ENCODE results near the gene GDF7. TPM values are rescaled to one million over a fixed set of nuclear protein-coding genes. Genes with fewer than 3 reads are reported as not detected.

GDF7 gene
- total RNA-seq, 1 experiment from 2014 or later: 0.04 TPM

DNA sequence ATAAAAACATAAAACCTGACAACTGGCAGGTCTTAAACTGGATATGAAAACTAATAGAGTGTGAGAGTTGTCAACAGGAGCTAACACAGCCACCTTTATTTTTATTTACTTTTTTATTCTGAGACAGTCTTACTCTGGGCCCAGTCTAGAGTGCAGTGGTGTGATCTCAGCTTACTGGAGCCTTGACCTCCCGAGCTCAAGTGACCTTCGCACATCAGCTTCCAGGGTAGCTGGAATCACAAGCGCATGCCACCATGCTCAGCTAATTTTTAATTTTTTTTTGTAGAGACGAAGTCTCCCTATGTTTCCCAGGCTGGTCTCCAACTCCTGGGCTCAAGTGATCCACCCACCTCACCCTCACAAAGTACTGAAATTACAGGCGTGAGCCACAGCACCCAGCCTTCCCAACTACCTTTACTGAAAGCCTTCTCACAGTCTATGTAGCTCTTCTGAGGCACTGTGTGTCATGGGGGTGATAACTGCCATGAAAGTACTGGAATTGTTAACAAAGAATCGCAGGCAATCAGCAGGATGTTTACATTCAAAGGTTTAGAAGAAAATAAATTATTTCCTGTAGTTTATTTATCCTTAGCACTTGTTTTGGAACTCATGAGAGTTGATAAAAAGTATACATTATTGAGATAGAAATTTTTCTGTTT, 24.3 kb downstream of the GDF7 start:
- no peaks in the 10 kb centered on the region for H3K4me1 ChIP-seq (ENCODE audit: insufficient read depth, low read length)
- H2AFZ ChIP-seq (ENCODE audit: low read length): no peak overlapping the region
- H2BK5ac ChIP-seq (ENCODE audit: insufficient read length, low read length): no peak overlapping the region
- no peak overlapping the region for H3K14ac ChIP-seq (ENCODE audit: insufficient read depth, low read length)
- no peak overlapping the region for H3T11ph ChIP-seq (ENCODE audit: low read length)
- no peaks in the 10 kb centered on the region for H3K79me2 ChIP-seq (ENCODE audit: insufficient read depth, low read length)
- H2BK20ac ChIP-seq (ENCODE audit: low read depth, low read length, poor library complexity, severe bottlenecking): no peak overlapping the region
- H3K9ac ChIP-seq (ENCODE audit: extremely low read depth, insufficient read length, low read length): no peak overlapping the region
- H3K9me3 Mint-ChIP-seq: no peaks in the 10 kb centered on the region
- no peaks in the 10 kb centered on the region for H3K27me3 Mint-ChIP-seq (ENCODE audit: low read depth)
- H3K23ac ChIP-seq (ENCODE audit: insufficient read length, low read depth, low read length): no peak overlapping the region
- no peak overlapping the region for H2BK15ac ChIP-seq (ENCODE audit: low read depth, low read length)
- no CpG with 5 or more reads among the region's 6 CpGs for WGBS (ENCODE audit: extremely low coverage, insufficient read length, low lambda C conversion rate)
- no peak overlapping the region for H3K4me2 ChIP-seq (ENCODE audit: insufficient read depth, insufficient read length, low read length)
- TF ChIP-seq, protein P1, sequence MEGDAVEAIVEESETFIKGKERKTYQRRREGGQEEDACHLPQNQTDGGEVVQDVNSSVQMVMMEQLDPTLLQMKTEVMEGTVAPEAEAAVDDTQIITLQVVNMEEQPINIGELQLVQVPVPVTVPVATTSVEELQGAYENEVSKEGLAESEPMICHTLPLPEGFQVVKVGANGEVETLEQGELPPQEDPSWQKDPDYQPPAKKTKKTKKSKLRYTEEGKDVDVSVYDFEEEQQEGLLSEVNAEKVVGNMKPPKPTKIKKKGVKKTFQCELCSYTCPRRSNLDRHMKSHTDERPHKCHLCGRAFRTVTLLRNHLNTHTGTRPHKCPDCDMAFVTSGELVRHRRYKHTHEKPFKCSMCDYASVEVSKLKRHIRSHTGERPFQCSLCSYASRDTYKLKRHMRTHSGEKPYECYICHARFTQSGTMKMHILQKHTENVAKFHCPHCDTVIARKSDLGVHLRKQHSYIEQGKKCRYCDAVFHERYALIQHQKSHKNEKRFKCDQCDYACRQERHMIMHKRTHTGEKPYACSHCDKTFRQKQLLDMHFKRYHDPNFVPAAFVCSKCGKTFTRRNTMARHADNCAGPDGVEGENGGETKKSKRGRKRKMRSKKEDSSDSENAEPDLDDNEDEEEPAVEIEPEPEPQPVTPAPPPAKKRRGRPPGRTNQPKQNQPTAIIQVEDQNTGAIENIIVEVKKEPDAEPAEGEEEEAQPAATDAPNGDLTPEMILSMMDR (conservative IDR thresholded peaks at IDR 0.05): no peak
- no peak overlapping the region for H3K27ac ChIP-seq (ENCODE audit: insufficient read length, low read depth, low read length)
- no peak overlapping the region for H4K5ac ChIP-seq (ENCODE audit: insufficient read length, low read depth, low read length)
- H4K20me1 ChIP-seq (ENCODE audit: control insufficient read depth, insufficient read depth, insufficient read length): no peaks in the 10 kb centered on the region
- no peaks in the 10 kb centered on the region for H3K79me1 ChIP-seq (ENCODE audit: insufficient read depth, low read depth, low read length, poor library complexity, severe bottlenecking)
- no peak overlapping the region for H4K8ac ChIP-seq (replicated peaks; ENCODE audit: insufficient read length, low read depth, low read length)
- no peaks in the 10 kb centered on the region for H3K9me3 ChIP-seq (ENCODE audit: control insufficient read depth, low read depth, low read length)
- H3K36me3 Mint-ChIP-seq (ENCODE audit: insufficient read depth in 1 of 3, low read depth in 3 of 3): peaks cover 6 to 15% (median 9%) of the 10 kb centered on the region in 3 experiments; a peak in 6 of 7 replicates
- H3K27ac Mint-ChIP-seq: peak overlapping the region in 2 of 3 experiments; percentile 49 to 77; a peak in 2 of 7 replicates
- H3K4me3 Mint-ChIP-seq: no peak overlapping the region
- no peak for DNase-seq
- H2BK12ac ChIP-seq (ENCODE audit: insufficient read length, low read depth, low read length): no peak overlapping the region
- no peak overlapping the region for H3K18ac ChIP-seq (ENCODE audit: insufficient read length, low read depth, low read length)
- no peak overlapping the region for H4K91ac ChIP-seq (ENCODE audit: insufficient read length, low read depth, low read length)
- no peak overlapping the region for H3K56ac ChIP-seq (ENCODE audit: insufficient read length, low read depth, low read length)
- H3K4ac ChIP-seq (ENCODE audit: low read depth, low read length): no peak overlapping the region
- no peaks in the 10 kb centered on the region for H3K4me1 Mint-ChIP-seq
- H2AK5ac ChIP-seq (ENCODE audit: insufficient read length, low read length): no peak overlapping the region
- H2BK120ac ChIP-seq (ENCODE audit: low read depth, low read length, poor library complexity, severe bottlenecking): no peak overlapping the region
- no peaks in the 10 kb centered on the region for H3K27me3 ChIP-seq (ENCODE audit: insufficient read depth, low read length)
- H3K23me2 ChIP-seq (ENCODE audit: insufficient read length, low read depth, low read length, poor library complexity, severe bottlenecking): no peaks in the 10 kb centered on the region

Data from H9 (cell line).